ENCODE measurements around the gene MYADM. TPM values are rescaled to one million over a fixed set of nuclear protein-coding genes. Genes with fewer than 3 reads are reported as not detected.
"Not testable (repeated sequence)": the region's sequence is repeated elsewhere in the genome, so short reads cannot be mapped to it uniquely, and the experiment has no call there.

The MYADM gene, protein sequence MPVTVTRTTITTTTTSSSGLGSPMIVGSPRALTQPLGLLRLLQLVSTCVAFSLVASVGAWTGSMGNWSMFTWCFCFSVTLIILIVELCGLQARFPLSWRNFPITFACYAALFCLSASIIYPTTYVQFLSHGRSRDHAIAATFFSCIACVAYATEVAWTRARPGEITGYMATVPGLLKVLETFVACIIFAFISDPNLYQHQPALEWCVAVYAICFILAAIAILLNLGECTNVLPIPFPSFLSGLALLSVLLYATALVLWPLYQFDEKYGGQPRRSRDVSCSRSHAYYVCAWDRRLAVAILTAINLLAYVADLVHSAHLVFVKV
- total RNA-seq, result 10 to 100 TPM; 40.3 to 45.5 TPM

DNA sequence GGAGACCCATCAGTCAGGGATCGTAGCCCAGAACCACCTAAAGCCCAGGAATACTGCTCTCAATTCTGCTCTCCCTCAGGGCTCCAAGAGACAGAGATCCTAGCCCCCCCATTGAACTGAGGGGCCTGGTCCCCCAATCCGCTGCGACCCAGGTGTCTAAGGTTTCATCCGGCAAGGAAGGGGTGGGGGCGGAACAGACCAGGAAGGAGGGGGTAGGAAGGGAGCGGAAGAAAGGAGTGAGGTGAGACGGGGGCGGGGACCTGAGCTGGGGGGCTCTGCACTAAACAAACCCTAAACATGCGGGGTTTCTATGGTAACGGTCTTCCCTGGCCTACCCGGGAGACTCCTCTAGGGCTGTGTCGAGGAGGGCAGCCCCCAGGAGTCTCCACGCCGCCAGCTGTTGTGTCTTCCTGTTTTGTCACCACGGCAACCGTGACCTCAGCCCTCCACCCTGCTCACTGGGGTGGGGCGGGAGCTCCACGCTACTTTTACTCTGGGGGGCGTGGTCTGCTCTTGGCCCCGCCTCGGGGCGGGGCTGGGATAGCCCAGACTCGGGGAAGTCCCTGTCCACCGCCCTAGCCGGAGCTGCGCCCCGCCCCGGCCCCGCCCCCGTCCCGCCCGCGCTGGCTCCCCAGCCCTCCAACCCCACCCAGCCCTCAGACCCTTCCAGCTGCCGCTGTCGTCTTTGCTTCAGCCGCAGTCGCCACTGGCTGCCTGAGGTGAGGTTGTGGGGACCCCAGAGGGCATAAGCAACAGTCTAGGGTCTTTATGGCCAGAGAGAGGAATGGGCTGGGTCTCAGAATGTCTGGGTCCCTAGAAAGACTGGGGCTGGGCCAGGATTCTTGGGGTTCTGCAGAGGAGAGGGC, at the start of gene MYADM:
MYADM (plus strand) TSS at position 659 of the 866 bp plus-strand sequence. CDS start 5,647 bp downstream, outside the sequence.
- peaks cover 1% of the 10 kb centered on the region for H3K36me3 Mint-ChIP-seq
- ChIA-PET POLR2A (interaction anchor here (1.1 to 2.2 kb wide), 5 partner anchors 9 to 322 kb away, joined by 3 to 7 read pairs (median 6); partner anchors contain the start of genes CNOT3, MBOAT7, PRPF31 and TFPT), CTCF (interaction anchor here (0.8 to 2.3 kb wide), 4 partner anchors 14 to 163 kb away, joined by 3 to 8 read pairs (median 3); no protein-coding TSS in a partner anchor)
- no peaks in the 10 kb centered on the region for H3K27me3 Mint-ChIP-seq
- peak; percentile 99 for DNase-seq
- peaks cover 28% of the 10 kb centered on the region for H3K4me1 Mint-ChIP-seq (ENCODE audit: low read depth)
- H3K4me3 Mint-ChIP-seq, result peak within 1 kb of the TSS; percentile 93
- intact Hi-C loops (cut with micrococcal nuclease), result loop anchor here (2.0 to 5.0 kb wide), 5 partner anchors 235 to 1609 kb away; partner anchors contain the start of genes NDUFA3, PRPF31, TFPT and ZNF628
- H3K27ac Mint-ChIP-seq, result peak within 1 kb of the TSS; percentile 89
- no peaks in the 10 kb centered on the region for H3K9me3 Mint-ChIP-seq

DNA sequence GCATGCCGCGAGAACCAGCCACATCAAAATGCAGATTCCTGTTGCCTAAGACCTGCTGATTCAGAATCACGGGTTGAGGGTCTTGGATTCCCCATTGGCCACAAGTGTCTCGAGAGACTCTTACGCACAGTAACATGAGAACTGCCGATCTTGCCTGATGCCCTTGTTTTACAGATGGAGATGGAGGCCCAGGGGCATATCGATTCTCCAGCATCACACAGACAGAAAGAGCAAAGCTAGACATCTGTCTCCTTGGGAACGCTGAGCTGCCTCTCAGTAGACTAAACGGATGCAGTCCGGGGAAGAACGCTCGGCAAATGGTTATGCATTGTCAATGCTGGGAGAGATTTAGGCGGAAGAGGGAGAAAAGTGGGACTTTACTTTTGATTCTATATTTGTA, 48.9 kb upstream of the MYADM start:
- Mint-ChIP-seq H3K36me3 (no peaks in the 10 kb centered on the region), H3K27ac (no peak overlapping the region), H3K4me1 (ENCODE audit: low read depth) (no peaks in the 10 kb centered on the region), H3K9me3 (no peaks in the 10 kb centered on the region), H3K4me3 (no peak overlapping the region), H3K27me3 (peaks cover 4% of the 10 kb centered on the region)
- intact Hi-C loops (cut with micrococcal nuclease), result no loop called here
- no peak for DNase-seq
- CTCF ChIA-PET, result no interaction called here
- POLR2A ChIA-PET, result no interaction called here

DNA sequence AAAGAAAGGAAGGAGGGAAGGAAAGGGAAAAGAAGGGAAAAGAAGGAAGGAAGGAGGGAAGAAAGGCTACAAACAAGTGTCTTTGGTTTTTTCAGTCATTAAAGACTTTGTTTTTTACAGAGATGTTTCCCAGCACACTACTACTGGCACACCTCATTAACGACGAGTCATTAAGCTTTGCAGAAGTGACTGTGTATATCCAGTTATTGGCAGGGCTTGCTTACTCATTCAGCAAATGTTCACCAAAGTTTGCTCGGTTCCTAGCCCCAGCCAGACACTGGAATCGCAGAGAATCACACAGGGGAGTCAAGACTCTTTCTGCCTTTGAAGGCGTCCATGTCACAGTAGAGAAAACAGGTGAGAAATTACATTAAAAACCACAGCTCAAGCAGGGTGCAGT, 47.8 kb upstream of the MYADM start:
- DNase-seq, result no peak
- no peak overlapping the region for H3K27ac Mint-ChIP-seq
- CTCF ChIA-PET, result interaction anchor here (0.8 kb wide), 1 partner anchor 210 kb away, joined by 3 read pairs; no protein-coding TSS in a partner anchor

DNA sequence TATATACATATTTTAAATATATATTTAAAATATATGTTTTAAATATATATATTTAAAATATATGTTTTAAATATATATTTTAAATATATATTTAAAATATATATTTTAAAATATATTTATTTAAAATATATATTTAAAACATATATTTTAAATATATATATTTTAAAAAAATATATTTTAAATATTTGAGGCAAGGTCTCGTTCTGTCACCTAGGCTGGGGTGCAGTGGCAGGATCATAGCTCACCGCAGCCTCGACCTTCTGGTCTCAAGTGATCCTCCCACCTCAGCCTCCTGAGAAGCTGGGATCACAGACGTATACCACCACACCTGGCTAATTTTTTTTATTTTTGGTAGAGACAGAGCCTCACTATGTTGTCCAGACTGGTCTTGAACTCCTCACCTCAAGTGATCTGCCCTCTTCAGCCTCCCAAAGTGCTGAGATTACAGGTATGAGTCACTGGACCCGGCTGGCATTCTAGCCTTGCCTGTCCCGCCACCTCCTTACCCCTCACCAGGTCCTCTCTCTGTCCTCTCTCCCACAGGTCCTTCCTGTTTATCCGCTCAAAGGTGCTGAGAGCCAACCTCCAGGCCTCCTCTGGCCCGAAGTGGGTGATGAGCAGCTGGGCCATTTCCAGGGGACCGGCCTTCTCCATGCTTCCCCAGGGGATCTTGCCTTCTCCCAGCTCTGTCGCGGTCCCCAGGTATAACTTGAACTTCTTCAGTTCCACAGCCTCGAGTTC, 44.1 kb upstream of the MYADM start:
- Mint-ChIP-seq H3K4me1 (ENCODE audit: low read depth) (no peaks in the 10 kb centered on the region), H3K27me3 (peaks cover 13% of the 10 kb centered on the region), H3K36me3 (no peaks in the 10 kb centered on the region), H3K4me3 (no peak overlapping the region), H3K9me3 (no peaks in the 10 kb centered on the region), H3K27ac (no peak overlapping the region)
- intact Hi-C loops (cut with micrococcal nuclease), result no loop called here
- DNase-seq, result no peak
- ChIA-PET POLR2A (no interaction called here), CTCF (no interaction called here)

More for the DNA sequence above, 47.8 kb upstream of the MYADM start:
- Mint-ChIP-seq H3K27me3 (peaks cover 10% of the 10 kb centered on the region), H3K4me3 (no peak overlapping the region), H3K36me3 (no peaks in the 10 kb centered on the region), H3K9me3 (no peaks in the 10 kb centered on the region), H3K4me1 (ENCODE audit: low read depth) (no peaks in the 10 kb centered on the region)
- POLR2A ChIA-PET, result no interaction called here
- intact Hi-C loops (cut with micrococcal nuclease), result no loop called here

DNA sequence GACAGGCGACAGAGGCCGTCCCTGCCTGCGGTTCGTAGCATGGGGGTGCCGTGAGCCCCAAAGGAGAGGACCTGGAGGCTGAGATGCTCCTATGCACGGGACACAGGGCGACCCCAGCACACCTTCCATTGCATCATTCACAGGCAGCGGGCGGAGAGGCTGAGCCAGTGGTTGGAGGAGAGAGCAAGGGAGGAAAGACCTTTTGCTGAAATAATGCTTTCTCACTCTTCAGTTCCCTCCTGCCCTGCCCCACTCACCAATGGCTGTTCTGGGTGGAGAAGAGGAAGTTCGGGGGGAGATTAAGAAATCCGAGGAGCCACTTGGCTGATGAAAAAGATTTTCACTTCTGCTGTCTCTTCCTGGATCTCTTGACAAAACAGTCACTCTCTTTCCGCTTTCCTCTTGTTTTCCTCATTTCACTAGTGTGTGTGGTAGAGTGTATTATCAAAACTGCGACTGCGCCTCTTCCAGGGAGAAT, 43.5 kb upstream of the MYADM start, which contains the start of gene NLRP12:
NLRP12 (minus strand) TSS at position 181 of the 478 bp plus-strand sequence; CDS start at position 41, 140 bp downstream.
- intact Hi-C loops (cut with micrococcal nuclease), result no loop called here
- ChIA-PET POLR2A (no interaction called here), CTCF (interaction anchor here (1.1 kb wide), 1 partner anchor 31 kb away, joined by 3 read pairs; no protein-coding TSS in a partner anchor)

DNA sequence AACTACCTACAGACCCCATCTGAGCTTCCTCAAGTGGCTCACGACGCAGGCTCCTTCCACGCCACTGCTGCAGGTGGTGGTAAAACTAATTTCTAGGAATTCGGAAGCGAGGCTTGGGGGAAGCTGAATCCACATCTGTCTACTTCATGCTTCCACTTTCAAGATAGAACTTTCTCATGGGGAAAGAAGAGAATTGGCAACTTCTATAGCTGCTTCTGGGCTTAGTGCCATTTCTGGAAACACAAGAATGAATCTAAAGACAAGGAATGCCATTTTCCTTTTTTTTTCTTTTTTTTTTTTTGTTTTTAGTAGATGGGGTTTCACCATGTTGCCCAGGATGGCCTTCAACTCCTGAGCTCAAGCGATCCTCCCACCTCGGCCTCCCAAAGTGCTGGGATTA, 40.8 kb upstream of the MYADM start:
- intact Hi-C loops (cut with micrococcal nuclease), result no loop called here
- CTCF ChIA-PET, result interaction anchor here (0.9 kb wide), 1 partner anchor 203 kb away, joined by 3 read pairs; no protein-coding TSS in a partner anchor
- Mint-ChIP-seq H3K9me3 (no peaks in the 10 kb centered on the region), H3K27me3 (peaks cover 25% of the 10 kb centered on the region), H3K4me3 (no peak overlapping the region), H3K36me3 (no peaks in the 10 kb centered on the region), H3K4me1 (ENCODE audit: low read depth) (no peaks in the 10 kb centered on the region), H3K27ac (no peak overlapping the region)
- no peak for DNase-seq
- POLR2A ChIA-PET, result no interaction called here

More for the DNA sequence above, 43.5 kb upstream of the MYADM start, which contains the start of gene NLRP12:
- H3K9me3 Mint-ChIP-seq, result no peaks in the 10 kb centered on the region
- no peak for DNase-seq
- peaks cover 13% of the 10 kb centered on the region for H3K27me3 Mint-ChIP-seq
- H3K4me3 Mint-ChIP-seq, result no peak within 1 kb of the TSS
- H3K36me3 Mint-ChIP-seq, result no peaks in the 10 kb centered on the region
- no peak within 1 kb of the TSS for H3K27ac Mint-ChIP-seq
- no peaks in the 10 kb centered on the region for H3K4me1 Mint-ChIP-seq (ENCODE audit: low read depth)

DNA sequence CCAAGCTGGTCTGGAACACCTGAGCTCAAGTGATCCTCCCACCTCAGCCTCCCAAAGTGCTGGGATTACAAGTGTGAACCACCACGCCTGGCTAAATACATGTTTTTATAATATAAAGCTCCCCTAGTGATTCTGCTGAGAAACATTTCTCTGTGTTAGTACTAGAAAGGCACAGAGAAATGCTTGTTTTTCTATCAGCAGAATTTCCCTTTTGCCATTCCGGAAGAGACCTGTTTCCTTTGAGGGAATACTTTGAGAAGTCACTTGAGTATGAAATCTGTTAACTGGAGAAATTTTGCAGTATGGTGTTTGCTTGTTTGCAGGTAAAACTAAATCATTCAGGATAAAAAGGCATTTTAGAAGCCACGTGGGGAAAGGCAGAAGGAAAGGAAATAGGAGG, 39.2 kb upstream of the MYADM start:
- Mint-ChIP-seq H3K27ac (no peak overlapping the region), H3K4me1 (ENCODE audit: low read depth) (no peaks in the 10 kb centered on the region), H3K9me3 (no peaks in the 10 kb centered on the region), H3K4me3 (no peak overlapping the region), H3K27me3 (peaks cover 35% of the 10 kb centered on the region), H3K36me3 (no peaks in the 10 kb centered on the region)
- ChIA-PET POLR2A (no interaction called here), CTCF (no interaction called here)
- DNase-seq, result no peak
- intact Hi-C loops (cut with micrococcal nuclease), result no loop called here

DNA sequence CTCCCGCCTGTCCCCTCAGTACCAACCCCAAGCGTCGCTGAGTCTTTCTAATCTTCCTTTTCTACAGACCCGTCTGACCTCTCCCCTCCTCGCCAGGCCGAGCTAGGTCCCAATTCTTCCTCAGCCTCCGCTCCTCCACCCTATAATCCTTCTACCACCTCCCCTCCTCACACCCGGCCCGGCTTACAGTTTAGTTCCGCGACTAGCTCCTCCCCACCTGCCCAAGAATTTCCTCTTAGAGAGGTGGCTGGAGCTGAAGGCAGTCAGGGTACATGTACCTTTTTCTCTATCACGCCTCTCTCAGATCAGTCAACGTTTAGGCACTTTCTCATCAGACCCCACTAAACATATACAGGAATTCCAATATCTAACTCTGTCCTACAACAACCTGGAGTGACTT, 34.8 kb upstream of the MYADM start:
- H3K4me3 Mint-ChIP-seq; H3K9me3 Mint-ChIP-seq; intact Hi-C loops (cut with micrococcal nuclease); H3K36me3 Mint-ChIP-seq; CTCF ChIA-PET; POLR2A ChIA-PET; H3K4me1 Mint-ChIP-seq (ENCODE audit: low read depth); H3K27ac Mint-ChIP-seq; DNase-seq: not testable (repeated sequence)
- H3K27me3 Mint-ChIP-seq, result peaks cover 25% of the 10 kb centered on the region

DNA sequence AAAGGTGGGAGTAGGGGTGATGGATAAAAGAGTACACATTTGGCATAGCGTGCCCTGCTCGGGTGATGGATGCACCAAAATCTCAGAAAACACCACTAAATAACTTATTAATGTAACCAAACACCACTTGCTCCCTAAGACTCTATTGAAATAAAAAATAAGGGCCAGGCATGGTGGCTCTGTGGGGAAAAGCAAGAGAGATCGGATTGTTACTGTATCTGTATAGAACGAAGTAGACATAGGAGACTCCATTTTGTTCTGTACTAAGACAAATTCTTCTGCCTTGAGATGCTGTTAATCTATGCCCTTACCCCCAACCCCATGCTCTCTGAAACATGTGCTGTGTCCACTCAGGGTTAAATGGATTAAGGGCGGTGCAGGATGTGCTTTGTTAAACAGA, 29.2 kb upstream of the MYADM start:
- intact Hi-C loops (cut with micrococcal nuclease); CTCF ChIA-PET; POLR2A ChIA-PET; H3K4me1 Mint-ChIP-seq (ENCODE audit: low read depth); H3K27me3 Mint-ChIP-seq; H3K4me3 Mint-ChIP-seq; H3K9me3 Mint-ChIP-seq; H3K27ac Mint-ChIP-seq; H3K36me3 Mint-ChIP-seq; DNase-seq: not testable (repeated sequence)

DNA sequence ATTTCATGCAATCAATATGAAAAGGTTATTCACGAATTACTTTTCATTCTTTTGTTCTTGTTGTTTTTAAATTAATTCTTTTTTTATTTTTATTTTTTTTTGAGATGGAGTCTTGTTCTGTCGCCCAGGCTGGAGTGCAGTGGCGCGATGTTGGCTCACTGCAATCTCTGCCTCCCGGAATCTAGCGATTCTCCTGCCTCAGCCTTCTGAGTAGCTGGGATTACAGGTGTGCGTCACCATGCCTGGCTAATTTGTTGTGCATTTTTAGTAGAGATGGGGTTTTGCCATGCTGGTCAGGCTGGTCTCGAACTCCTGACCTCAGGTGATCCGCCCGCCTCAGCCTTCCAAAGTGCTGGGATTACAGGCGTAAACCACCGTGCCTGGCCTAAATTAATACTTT, 27.4 kb upstream of the MYADM start:
- POLR2A ChIA-PET; H3K27ac Mint-ChIP-seq; H3K4me3 Mint-ChIP-seq; H3K27me3 Mint-ChIP-seq; H3K36me3 Mint-ChIP-seq; H3K9me3 Mint-ChIP-seq; H3K4me1 Mint-ChIP-seq (ENCODE audit: low read depth); DNase-seq: not testable (repeated sequence)
- CTCF ChIA-PET, result interaction anchor here (1.6 to 4.3 kb wide), 2 partner anchors 47 to 184 kb away, joined by 4 to 37 read pairs; no protein-coding TSS in a partner anchor
- intact Hi-C loops (cut with micrococcal nuclease), result loop anchor here (5.0 kb wide), 1 partner anchor 42 kb away; the partner anchor contains the start of gene PRKCG

DNA sequence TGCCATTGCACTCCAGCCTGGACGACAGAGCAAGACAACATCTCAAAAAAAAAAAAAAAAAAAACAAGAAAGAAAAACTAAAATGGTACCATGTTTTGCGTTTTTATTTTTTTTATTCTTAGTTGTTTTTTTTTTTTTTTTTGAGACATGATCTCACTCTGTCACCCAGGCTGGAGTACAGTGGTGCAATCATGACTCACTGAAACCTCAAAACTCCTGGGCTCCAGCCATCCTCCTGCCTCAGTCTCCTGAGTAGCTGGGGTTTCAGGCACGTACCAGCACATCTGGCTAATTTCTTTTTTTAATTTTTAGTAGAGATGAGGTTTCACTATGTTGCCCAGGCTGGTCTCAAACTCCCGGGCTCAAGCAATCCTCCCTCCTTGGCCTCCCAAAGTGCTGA, 26.8 kb upstream of the MYADM start:
- POLR2A ChIA-PET; DNase-seq; H3K4me3 Mint-ChIP-seq; H3K27ac Mint-ChIP-seq; H3K4me1 Mint-ChIP-seq (ENCODE audit: low read depth); H3K9me3 Mint-ChIP-seq; H3K27me3 Mint-ChIP-seq; H3K36me3 Mint-ChIP-seq: not testable (repeated sequence)
- CTCF ChIA-PET, result interaction anchor here (0.7 to 4.3 kb wide), 5 partner anchors 48 to 254 kb away, joined by 3 to 37 read pairs (median 4); no protein-coding TSS in a partner anchor
- intact Hi-C loops (cut with micrococcal nuclease), result loop anchor here (5.0 kb wide), 1 partner anchor 41 kb away; the partner anchor contains the start of gene PRKCG

All from activated CD4-positive, alpha-beta memory T cell treated with anti-CD3 and anti-CD28 coated beads for 36 hours (primary cell).